AG08396 (cell line): ENCODE results near the gene MARF1.
"Not testable (repeated sequence)": the region's sequence is repeated elsewhere in the genome, so short reads cannot be mapped to it uniquely, and the experiment has no call there.

Source experiments
- DNase-seq: peaks from one replicate; pipeline ENCODE4 v3.0.0; 2012; ENCODE audit warnings: low spot score, mixed read lengths

MARF1 gene

GRCh38 chr16:15598648-15599190 lies 44.2 kb downstream of the MARF1 start:
- DNase-seq, result no peak

GRCh38 chr16:15597822-15598647 lies 44.9 kb downstream of the MARF1 start:
- DNase-seq, result no peak

GRCh38 chr16:15597135-15597534 lies 45.8 kb downstream of the MARF1 start:
- no peak for DNase-seq

GRCh38 chr16:15594711-15595320 lies 48.1 kb downstream of the MARF1 start:
- DNase-seq, result no peak

- no peak for DNase-seq
Observed at GRCh38 chr16:15593235-15593634, 49.7 kb downstream of the MARF1 start.

- DNase-seq, result no peak
Observed at GRCh38 chr16:15592324-15592723, 50.6 kb downstream of the MARF1 start.

- no peak for DNase-seq
Observed at GRCh38 chr16:15587152-15587825, 55.7 kb downstream of the MARF1 start.

GRCh38 chr16:15586716-15587115 lies 56.2 kb downstream of the MARF1 start:
- DNase-seq, result no peak

GRCh38 chr16:15585956-15586355 lies 57.0 kb downstream of the MARF1 start:
- DNase-seq, result no peak

GRCh38 chr16:15583526-15583925 lies 59.4 kb downstream of the MARF1 start:
- no peak for DNase-seq

GRCh38 chr16:15581127-15581815 lies 61.7 kb downstream of the MARF1 start:
- no peak for DNase-seq

- no peak for DNase-seq
Observed at GRCh38 chr16:15578824-15579223, 64.1 kb downstream of the MARF1 start.

- no peak for DNase-seq
Observed at GRCh38 chr16:15576960-15577958, 65.7 kb downstream of the MARF1 start.

- DNase-seq, result no peak
Observed at GRCh38 chr16:15575293-15576049, 67.5 kb downstream of the MARF1 start.

- DNase-seq, result no peak
Observed at GRCh38 chr16:15574614-15574948, 68.4 kb downstream of the MARF1 start.

- DNase-seq, result not testable (repeated sequence)
Observed at GRCh38 chr16:15573896-15574613, 68.9 kb downstream of the MARF1 start.

GRCh38 chr16:15573274-15573895 lies 69.6 kb downstream of the MARF1 start:
- no peak for DNase-seq

GRCh38 chr16:15572329-15573001 lies 70.5 kb downstream of the MARF1 start:
- DNase-seq, result no peak

GRCh38 chr16:15571557-15571956 lies 71.4 kb downstream of the MARF1 start:
- DNase-seq, result no peak
